ENCODE measurements around the gene DBNDD2. TPM values are rescaled to one million over a fixed set of nuclear protein-coding genes. Genes with fewer than 3 reads are reported as not detected.

DBNDD2 gene, protein sequence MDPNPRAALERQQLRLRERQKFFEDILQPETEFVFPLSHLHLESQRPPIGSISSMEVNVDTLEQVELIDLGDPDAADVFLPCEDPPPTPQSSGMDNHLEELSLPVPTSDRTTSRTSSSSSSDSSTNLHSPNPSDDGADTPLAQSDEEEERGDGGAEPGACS
- total RNA-seq: 82.2 TPM
- long read RNA-seq, transcript DBNDD2-202 (4 exons, 1,078 nt): major isoform, 98 of 121 reads
- long read RNA-seq, transcript DBNDD2-208 (4 exons, 1,118 nt): minor isoform, 5 of 121 reads
- long read RNA-seq, transcript DBNDD2-205 (4 exons, 1,207 nt): minor isoform, 5 of 121 reads
- long read RNA-seq, transcript DBNDD2-203 (3 exons, 1,417 nt): minor isoform, 6 of 121 reads
- long read RNA-seq, partial matches to known transcripts: 2 of 121 reads
- long read RNA-seq, other reads (novel, unspliced or antisense): 5 of 121 reads

DNA sequence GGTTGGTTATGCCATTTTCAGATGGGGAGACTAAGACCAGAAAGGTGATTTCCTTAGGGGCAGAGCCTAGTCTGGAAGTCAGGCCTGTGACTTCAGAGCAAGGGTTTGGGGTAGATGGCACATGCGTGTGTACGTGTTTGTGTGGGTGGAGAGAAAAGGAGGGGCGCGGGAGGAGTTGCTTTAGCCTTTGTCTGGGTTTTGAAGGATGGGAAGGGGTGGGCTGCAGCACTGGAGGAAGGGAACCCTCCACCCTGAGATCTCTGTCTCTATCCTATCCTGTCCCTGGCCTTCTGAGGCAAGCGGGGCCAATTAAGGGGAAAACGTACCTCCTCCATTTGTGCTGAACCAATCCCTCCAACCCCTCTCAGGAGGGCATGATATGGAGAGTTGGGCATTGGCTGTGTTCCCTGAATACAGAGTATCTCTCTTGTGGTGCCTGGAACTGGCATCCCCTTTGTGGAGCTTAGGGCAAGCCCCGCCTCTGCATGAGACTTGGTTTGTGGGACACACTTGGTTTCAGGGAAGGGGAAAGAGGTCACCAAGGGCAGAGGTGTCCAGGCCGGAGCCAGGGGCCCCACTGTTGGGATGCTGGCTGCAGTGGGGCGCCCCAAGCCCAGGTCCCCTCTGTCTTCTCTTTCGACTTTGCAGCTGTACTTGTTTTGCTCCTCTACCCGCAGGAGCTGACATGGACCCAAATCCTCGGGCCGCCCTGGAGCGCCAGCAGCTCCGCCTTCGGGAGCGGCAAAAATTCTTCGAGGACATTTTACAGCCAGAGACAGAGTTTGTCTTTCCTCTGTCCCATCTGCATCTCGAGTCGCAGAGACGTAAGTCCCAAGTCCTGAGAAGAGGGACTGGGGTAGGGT, at the start of gene DBNDD2:
Gene DBNDD2 (plus strand): TSS at position 507 of the 863 bp plus-strand sequence. CDS start 179 bp downstream, at position 686.
- Histone ChIP-seq H3K9me3 (no peaks in the 10 kb centered on the region), H3K27me3 (ENCODE audit: low read depth) (no peaks in the 10 kb centered on the region), H3K4me3 (peak within 1 kb of the TSS; percentile 97), H3K27ac (peak within 1 kb of the TSS; percentile 87), H3K36me3 (peaks cover 36% of the 10 kb centered on the region), H3K4me1 (peaks cover 29% of the 10 kb centered on the region)
- TF ChIP-seq, protein P1, sequence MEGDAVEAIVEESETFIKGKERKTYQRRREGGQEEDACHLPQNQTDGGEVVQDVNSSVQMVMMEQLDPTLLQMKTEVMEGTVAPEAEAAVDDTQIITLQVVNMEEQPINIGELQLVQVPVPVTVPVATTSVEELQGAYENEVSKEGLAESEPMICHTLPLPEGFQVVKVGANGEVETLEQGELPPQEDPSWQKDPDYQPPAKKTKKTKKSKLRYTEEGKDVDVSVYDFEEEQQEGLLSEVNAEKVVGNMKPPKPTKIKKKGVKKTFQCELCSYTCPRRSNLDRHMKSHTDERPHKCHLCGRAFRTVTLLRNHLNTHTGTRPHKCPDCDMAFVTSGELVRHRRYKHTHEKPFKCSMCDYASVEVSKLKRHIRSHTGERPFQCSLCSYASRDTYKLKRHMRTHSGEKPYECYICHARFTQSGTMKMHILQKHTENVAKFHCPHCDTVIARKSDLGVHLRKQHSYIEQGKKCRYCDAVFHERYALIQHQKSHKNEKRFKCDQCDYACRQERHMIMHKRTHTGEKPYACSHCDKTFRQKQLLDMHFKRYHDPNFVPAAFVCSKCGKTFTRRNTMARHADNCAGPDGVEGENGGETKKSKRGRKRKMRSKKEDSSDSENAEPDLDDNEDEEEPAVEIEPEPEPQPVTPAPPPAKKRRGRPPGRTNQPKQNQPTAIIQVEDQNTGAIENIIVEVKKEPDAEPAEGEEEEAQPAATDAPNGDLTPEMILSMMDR (IDR thresholded peaks at IDR 0.05): no peak
- intact Hi-C loops (cut with DNase I): no loop called here
- no peak for ATAC-seq
- no peak for DNase-seq

DNA sequence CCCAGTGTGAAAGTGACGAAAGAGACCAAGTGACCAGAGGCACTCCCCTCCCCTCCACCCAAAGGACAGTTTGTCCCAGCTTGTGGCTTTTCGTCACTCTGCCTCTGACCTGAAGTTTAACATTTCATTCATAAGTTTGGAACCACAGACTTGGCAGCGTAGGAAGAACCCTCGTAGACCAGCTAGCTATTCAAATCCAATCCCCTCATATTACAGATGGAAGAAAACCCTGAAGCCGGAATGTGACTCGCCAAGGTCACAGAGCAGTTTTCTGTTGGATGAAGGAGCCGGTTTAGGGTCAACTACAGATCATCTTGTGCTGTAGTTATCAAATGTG, 49.1 kb upstream of the DBNDD2 start:
- Histone ChIP-seq H3K27ac (peak overlapping the region; percentile 92), H3K27me3 (ENCODE audit: low read depth) (no peaks in the 10 kb centered on the region), H3K4me3 (no peak overlapping the region), H3K4me1 (peaks cover 62% of the 10 kb centered on the region), H3K36me3 (no peaks in the 10 kb centered on the region), H3K9me3 (no peaks in the 10 kb centered on the region)
- peak; percentile 81 for DNase-seq
- peak; percentile 57 to 68 for ATAC-seq
- intact Hi-C loops (cut with DNase I): no loop called here
- TF ChIP-seq, protein P1 (IDR thresholded peaks at IDR 0.05): no peak

DNA sequence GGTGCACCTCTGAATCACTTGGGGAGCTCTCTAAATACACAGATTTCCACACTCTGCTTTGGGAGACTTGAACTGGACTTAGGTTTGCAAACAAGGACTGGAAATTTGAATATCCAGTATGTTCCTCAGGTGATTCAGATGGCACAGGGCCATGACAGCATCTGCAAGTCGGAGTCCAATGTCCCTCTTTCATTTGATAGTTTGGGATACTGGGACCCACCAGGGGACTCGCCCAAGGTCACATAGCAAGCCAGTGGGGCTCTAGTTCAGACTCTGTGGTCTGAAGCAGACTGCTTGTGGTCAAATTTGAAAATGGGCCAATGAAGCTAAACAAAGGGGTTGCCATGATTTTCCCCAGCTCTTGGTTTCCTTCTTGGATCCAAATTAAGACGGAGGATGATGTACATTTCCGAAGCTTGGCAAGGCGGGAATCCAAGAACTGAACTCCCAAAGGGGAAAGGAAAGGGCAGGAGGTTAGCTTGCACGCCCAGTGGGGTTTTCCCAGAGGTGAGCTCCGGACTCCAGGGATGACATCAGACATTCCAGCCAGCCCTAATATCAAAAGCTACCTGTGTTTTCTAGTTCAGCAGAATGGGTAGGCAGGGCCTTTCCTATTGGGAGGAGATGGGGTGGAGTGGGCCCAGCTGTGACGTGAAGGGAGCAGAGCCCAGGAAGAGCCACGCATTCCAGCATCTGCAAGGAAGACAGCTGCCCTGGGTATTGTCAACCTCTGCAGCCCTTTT, 48.5 kb upstream of the DBNDD2 start:
- no peak for DNase-seq
- intact Hi-C loops (cut with DNase I): no loop called here

DNA sequence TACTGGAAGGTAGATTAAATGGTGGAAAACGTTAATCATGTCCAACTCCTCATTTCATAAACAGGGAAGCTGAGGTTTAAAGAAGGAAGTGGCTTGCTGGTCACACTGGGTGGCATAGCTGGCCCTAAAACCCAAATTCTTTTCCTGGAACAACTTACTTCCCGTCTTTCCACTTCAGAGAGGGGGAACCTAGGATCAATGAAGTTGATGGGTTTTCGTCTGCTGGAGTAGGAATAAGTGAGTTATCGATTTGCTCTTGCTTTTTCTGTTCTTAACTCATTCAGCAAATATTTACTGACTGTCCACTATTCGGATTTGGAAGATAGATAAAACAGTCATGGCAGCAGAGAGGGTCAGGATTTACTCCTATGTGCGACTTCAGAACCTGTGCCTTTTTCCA, 46.3 kb upstream of the DBNDD2 start:
- DNase-seq (no peak), ATAC-seq (no peak)
- Histone ChIP-seq H3K9me3 (no peaks in the 10 kb centered on the region), H3K4me3 (peak overlapping the region; percentile 87), H3K36me3 (peaks cover 17% of the 10 kb centered on the region), H3K27me3 (ENCODE audit: low read depth) (no peaks in the 10 kb centered on the region), H3K27ac (peak overlapping the region; percentile 92), H3K4me1 (peaks cover 73% of the 10 kb centered on the region)
- intact Hi-C loops (cut with DNase I): no loop called here
- TF ChIP-seq, protein P1 (IDR thresholded peaks at IDR 0.05): no peak

More for the DNA sequence above, 48.5 kb upstream of the DBNDD2 start:
- H3K27ac ChIP-seq: peak overlapping the region; percentile 92
- no peaks in the 10 kb centered on the region for H3K27me3 ChIP-seq (ENCODE audit: low read depth)
- no peaks in the 10 kb centered on the region for H3K36me3 ChIP-seq
- no peaks in the 10 kb centered on the region for H3K9me3 ChIP-seq
- peak in 1 of 2 donors; percentile 27 for ATAC-seq
- peaks cover 64% of the 10 kb centered on the region for H3K4me1 ChIP-seq
- TF ChIP-seq, protein P1 (IDR thresholded peaks at IDR 0.05): no peak
- no peak overlapping the region for H3K4me3 ChIP-seq

Measured in lower lobe of right lung (tissue), 2 donors.